ENCODE data around the gene DHX30.
"Not testable (repeated sequence)": the region's sequence is repeated elsewhere in the genome, so short reads cannot be mapped to it uniquely, and the experiment has no call there.

Gene DHX30

GRCh38 chr3:47817609-47818008, 14.7 kb downstream of the DHX30 start:
- no peak for DNase-seq

GRCh38 chr3:47824541-47825473, 21.9 kb downstream of the DHX30 start:
- peak; percentile 66 for DNase-seq

DNA sequence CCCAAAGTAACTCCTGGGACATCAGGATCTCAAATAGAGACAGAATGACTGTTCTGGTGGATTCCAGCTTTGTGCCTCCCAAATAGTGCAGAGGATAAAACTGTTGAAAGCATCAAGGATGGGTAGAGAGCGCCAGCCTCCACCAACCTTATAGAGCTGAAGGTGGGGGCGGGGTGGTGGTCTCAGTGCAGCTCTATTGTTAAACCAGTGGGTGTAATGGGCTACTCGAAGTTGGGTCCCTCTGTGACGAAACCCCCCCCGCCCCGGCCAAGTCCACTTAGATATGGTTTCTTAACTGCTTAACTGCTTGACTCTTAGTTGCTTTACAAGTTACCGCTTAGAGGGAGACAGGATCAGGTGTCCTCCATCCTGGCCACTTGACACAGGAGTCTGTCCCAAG, 22.7 kb downstream of the DHX30 start:
- DNase-seq: no peak

GRCh38 chr3:47829482-47829881, 26.5 kb downstream of the DHX30 start:
- not testable (repeated sequence) for DNase-seq

GRCh38 chr3:47836986-47837385, 34.0 kb downstream of the DHX30 start:
- no peak for DNase-seq

DNA sequence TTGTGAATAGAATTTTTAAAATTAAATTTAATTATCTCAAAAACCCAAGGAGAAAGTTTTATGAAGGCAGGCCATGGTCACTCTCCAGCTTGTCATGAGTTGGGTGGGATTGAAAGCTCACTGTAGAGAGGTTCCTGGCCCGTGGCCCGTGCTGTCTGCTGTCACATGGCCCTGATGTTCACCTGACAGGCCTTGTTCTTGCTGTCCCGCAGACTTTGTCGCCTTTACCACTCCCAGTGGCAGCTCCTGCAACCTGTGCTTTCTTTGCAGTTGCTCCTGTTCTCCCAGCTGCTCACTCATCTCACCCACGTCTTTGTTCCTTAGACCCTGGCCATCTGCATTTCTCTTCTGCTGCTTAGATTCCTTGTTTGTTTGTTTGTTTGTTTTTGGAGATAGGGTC, 35.6 kb downstream of the DHX30 start:
- no peak for DNase-seq

- DNase-seq: no peak
Observed at GRCh38 chr3:47841786-47842349, 38.9 kb downstream of the DHX30 start.

DNA sequence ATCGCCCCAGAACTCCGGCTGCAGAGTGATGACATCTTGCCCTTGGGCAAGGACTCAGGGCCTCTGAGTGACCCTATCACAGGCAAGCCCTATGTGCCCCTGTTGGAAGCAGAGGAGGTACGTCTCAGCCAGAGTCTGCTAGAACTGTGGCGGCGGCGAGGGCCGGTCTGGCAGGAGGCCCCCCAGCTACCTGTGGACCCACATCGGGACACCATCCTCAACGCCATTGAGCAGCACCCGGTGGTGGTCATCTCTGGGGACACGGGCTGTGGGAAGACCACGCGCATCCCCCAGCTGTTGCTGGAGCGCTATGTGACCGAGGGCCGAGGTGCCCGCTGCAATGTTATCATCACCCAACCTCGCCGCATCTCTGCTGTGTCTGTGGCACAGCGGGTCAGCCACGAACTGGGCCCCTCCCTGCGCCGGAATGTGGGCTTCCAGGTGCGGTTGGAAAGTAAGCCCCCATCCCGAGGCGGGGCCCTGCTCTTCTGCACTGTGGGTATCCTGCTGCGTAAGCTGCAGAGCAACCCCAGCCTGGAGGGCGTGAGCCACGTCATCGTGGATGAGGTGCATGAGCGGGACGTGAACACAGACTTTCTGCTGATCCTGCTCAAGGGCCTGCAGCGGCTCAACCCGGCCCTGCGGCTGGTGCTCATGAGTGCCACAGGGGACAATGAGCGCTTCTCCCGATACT, 43.4 kb downstream of the DHX30 start:
- no peak for DNase-seq

DNA sequence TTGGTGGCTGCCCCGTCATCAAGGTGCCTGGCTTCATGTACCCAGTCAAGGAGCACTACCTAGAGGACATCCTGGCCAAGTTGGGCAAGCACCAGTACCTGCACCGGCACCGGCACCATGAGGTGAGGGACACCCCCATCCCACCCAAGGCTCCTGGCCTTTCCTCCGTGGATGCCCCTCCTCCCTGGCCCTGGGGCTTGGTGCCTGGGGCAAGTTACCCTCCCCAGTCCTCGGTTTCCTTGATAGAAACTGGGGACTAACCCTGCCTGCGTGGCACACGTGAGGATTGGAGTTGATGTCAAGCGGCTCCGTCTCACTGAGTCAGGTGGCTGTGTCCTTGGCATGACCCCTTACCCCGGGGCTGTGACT, 43.9 kb downstream of the DHX30 start:
- DNase-seq: no peak

DNA sequence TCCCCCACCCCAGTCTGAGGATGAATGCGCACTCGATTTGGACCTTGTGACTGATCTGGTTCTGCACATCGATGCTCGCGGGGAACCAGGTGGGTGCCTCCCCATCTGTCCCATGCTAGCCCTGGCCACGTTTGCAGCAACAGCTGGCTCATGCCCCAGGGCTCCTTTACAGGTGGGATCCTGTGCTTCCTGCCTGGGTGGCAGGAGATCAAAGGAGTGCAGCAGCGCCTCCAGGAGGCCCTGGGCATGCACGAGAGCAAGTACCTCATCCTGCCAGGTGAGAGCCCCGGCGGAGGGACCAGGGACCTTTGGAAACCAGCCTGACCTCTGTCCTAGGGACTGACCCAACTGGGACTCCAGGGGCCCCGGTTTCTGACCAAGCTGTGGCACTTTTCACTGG, 44.3 kb downstream of the DHX30 start:
- DNase-seq: no peak

- no peak for DNase-seq
Observed at GRCh38 chr3:47847801-47848518, 45.0 kb downstream of the DHX30 start.

DNA sequence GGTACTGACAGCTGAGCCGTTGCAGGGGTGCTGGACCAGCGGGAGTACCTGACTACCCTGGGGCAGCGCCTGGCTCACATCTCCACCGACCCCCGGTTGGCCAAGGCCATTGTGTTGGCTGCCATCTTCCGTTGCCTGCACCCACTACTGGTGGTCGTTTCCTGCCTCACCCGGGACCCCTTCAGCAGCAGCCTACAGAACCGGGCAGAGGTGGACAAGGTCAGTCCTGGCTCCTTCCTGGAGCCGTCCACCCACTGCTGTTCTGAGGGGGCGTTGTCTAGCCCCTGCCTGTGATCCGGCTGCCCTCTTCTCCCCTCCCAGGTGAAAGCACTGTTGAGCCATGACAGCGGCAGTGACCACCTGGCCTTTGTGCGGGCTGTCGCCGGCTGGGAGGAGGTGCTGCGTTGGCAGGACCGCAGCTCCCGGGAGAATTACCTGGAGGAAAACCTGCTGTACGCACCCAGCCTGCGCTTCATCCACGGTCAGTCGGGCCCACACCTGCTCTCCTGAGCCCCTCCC, 45.7 kb downstream of the DHX30 start:
- DNase-seq: no peak

GRCh38 chr3:47849186-47849698, 46.3 kb downstream of the DHX30 start:
- no peak for DNase-seq

DNA sequence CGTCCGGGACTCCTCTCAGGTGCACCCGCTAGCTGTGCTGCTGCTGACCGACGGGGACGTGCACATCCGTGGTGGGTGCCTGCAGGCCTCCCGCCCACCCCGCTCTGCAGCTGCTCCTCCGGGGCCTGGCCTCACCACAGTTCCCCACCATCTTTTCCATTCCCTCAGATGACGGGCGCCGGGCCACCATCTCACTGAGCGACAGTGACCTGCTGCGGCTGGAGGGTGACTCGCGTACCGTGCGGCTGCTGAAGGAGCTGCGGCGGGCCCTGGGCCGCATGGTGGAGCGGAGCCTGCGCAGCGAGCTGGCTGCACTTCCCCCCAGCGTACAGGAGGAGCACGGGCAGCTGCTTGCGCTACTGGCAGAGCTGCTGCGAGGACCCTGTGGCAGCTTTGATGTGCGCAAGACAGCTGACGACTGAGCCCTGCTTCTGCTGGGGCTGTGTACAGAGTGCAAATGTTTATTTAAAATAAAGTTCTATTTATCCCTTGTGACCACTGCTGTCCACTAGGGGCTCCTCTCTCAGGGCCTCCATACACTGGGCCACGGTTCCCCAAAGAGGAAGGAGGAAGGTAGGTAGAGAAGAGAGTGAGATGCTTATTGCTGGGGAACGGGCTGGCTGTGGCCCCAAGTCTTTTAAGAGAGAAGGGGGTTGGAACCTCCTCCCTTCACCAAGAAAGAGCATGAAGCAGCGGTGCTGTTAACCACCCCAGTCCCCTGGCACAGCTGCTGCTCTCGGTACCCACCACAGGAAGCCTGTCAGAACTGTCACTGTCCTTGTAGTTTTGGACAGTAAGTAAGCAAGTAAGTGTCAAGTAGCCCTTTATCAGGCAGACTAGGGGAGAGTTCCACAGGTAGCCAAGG, 47.0 kb downstream of the DHX30 start:
- DNase-seq: no peak

DNA sequence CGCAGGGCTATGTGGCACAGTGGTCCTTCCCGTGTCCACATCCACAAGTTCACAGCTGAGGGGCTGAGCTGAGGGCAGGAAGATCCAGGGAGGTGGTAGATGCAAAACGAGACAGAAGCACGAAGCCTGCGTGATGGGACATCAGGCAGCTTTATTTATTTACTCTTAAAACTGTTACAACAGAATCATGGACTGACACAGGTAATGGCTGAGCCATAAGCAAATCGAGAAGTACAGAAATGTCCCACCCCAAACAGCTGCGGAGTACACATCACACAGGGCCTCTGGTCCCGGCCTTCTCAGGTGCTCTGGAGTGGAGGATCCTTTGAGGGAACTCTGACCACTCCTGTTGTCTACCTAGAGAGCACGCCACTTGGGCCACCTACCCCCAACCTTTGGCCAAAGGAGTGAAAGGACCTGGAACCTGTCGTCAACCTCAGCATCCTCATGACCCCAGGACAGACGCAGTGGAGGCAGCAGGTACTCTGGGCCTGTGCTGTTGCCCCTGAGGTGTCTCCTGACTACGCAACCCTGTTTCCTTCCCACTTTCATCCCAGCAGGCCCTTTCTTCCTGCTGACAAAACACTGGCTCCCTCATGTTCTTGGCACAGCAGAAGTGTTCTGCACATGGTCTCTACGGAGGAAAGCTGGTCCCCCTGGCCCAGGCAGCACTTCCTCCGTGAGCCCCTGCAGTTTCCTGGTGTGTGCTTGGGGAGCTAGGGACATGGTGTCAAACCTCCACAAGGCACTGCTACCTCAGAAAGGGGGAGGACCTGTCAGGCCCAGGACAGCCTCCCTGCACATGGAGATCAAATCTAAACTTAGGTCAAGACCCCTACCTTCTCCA, 47.8 kb downstream of the DHX30 start:
- DNase-seq: no peak

DNA sequence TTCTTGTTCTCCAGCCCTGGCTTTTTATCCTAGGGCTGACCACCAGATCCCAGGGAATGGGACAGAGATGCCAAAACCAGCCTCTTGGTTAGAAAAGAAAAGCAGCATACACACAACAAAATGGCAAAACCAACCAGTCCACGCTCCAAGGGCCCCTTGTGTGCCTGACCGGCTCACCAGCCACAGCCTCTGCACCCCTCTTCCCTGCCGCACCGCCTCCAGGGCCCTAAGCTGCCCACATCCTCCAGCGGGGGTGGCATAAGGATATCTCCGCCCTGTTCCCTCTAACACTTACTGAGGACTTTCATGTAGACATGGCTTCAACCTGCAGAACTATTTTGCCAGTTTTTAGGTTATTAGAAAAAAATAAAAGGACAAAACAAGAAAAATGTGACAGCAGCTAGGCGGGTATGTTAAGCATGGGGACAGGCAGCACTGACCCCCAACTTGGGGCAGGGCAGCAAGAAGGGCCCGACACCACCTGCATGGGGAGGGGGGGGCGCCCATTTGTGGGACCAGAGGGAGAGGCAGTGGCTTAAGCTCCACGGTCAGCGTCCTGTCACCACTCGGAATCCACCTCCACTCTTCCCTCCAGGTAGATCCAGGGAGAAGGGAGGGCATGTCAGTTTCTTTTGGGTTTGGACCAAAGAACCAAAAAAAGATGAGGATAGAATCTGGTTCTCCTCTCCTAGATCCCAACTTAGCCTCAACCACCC, 49.1 kb downstream of the DHX30 start:
- no peak for DNase-seq

DNA sequence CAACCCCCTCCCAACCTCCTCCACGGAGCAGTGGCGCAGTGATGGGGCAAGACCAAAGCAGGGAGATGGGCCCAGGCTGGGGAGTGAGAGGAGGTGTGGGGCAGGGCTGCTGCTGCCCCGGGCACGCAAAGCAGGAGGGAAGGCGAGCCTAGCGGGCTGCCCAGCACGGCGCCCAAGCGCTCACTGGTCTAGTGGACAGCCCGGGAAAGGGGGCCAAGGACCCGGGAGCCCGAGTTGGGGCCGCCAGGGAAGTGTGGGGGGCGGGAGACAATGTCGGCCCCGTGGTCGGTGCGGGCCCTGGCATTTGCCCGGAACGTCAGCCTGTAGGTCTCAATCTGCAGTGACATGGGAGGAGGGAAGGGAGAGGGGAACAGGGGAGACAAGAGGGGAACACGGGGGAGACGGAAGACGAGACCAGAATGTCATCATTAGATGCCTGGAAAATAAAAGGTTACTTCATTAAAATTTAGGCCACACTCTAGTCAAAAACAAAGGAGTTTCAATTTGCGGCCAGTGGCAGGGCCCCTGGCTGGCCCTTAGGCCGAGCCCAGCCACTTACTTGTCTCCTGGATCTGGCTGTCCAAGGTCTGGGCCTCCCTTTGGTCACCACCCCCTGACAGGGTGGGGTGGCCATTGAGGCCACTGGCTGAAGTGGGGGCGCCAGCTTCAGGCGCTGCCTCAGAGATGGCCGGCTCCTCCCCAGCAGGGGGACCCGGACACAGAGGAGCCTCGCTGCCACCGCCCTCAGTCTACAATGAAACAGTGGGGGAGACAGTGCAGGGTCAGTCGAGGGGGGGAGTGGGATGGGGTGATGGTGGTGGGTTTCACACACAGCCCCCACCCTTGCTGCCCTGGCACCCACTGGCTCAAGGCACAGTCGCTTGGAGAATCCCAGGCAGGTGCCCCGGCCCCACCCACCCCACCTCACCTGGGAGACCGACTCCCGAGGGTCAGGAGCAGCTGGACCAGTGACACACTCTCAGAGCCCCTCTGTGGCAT, 50.0 kb downstream of the DHX30 start:
- DNase-seq: no peak

GRCh38 chr3:47854267-47854666, 51.3 kb downstream of the DHX30 start:
- DNase-seq: no peak

Measured in effector CD4-positive, alpha-beta T cell (primary cell).